Activated T-helper 17 cell treated with anti-CD3 and anti-CD28 coated beads, Interleukin-2, amount 50 U/mL, for 72 hours (primary cell): ENCODE measurements around the gene ANKS1A. TPM values are rescaled to one million over a fixed set of nuclear protein-coding genes. Genes with fewer than 3 reads are reported as not detected.

ENCODE experiments used
- ATAC-seq: fragments of 150-1000 bp; cut with Tn5 transposase; replicated peaks from 2 replicates; pipeline ENCODE4 v1.10.0; 2021; ENCODE audit warnings: mild to moderate bottlenecking, moderate library complexity
- H3K27ac Mint-ChIP-seq: one replicate; pipeline ENCODE4 v1.8.0; 2022; ENCODE audit warnings: mixed read lengths
- H3K27me3 Mint-ChIP-seq: one replicate; pipeline ENCODE4 v1.8.0; 2022; ENCODE audit warnings: mixed read lengths
- H3K36me3 Mint-ChIP-seq: one replicate; pipeline ENCODE4 v1.8.0; 2022; ENCODE audit warnings: low read depth, mild to moderate bottlenecking, mixed read lengths
- H3K4me1 Mint-ChIP-seq: one replicate; pipeline ENCODE4 v1.8.0; 2022; ENCODE audit warnings: mixed read lengths
- H3K4me3 Mint-ChIP-seq: one replicate; pipeline ENCODE4 v1.8.0; 2022; ENCODE audit warnings: mild to moderate bottlenecking, mixed read lengths
- H3K9me3 Mint-ChIP-seq: one replicate; pipeline ENCODE4 v1.8.0; 2022; ENCODE audit warnings: mixed read lengths
- total RNA-seq, 2 donors: library from RNA; stranded (reverse); gene quantifications; one replicate each; pipeline ENCODE4 v1.2.3, GENCODE V29; 2022

ANKS1A gene
- total RNA-seq, 2 donors from 2014 or later = 7.7 to 8.8 TPM

DNA sequence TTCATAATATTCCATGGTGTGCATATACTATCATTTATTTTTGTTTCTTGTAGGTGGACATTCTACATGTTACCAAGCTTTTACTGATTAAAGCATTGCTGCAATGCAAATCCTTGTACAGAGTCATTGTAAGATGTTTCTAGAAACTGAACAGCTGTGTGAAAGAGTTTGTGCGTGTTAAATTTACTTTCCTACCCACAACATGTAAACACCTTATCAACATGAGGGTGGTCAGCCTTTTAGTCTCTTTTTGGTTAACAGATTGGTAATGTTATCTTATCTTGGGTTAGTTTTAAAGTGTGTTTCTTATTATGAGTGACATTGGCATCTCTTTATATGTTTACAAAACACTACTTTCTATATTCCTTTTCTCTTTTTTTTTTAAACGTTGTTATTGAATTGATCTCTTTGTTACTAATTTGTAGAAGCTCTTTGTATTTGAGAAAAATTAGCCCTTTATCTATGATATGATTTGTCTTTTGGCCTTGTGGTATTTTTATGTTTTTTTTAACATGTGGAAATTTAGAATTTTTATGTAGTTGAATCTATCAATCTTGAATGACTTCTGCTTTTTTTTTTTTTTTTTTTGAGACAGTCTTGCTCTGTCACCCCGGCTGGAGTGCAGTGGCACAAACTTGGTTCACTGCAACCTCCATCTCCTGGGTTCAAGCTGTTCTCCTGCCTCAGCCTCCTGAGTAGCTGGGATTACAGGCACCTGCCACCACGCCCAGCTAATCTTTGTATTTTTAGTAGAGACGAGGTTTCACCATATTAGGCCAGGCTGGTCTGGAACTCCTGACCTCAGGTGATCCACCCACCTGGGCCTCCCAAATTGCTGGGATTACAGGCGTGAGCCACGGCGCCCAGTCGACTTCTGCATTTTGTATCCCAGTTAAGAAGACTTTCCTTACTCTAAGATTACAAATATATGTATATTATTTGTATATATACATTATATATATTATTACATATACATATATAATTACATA is 140.0 kb downstream of the ANKS1A start:
- no peaks in the 10 kb centered on the region for H3K9me3 Mint-ChIP-seq
- H3K27ac Mint-ChIP-seq = no peak overlapping the region
- H3K27me3 Mint-ChIP-seq = no peaks in the 10 kb centered on the region
- peaks cover 4% of the 10 kb centered on the region for H3K36me3 Mint-ChIP-seq
- H3K4me1 Mint-ChIP-seq = no peaks in the 10 kb centered on the region
- ATAC-seq = no peak
- no peak overlapping the region for H3K4me3 Mint-ChIP-seq

DNA sequence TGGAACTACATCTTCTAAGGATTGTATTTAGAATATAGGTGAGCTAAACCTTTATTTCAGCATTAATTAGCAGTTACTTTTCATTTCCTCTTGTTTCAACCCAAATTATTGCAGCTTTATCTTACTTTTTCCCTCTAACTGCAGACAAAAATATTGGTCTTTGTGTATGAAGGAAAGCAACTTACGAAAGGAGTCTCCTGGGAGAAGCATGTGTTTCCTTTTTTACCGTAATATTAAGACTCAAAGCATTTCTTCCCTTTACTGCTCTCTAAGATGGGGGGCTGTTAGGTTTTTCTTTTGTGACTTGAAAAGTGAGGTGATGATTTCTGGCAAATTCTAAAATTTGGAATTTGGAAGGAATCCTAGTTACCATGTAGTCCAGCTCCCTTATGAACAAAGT is 141.0 kb downstream of the ANKS1A start:
- Mint-ChIP-seq H3K9me3 (no peaks in the 10 kb centered on the region), H3K27me3 (no peaks in the 10 kb centered on the region), H3K4me1 (no peaks in the 10 kb centered on the region), H3K36me3 (peaks cover 4% of the 10 kb centered on the region), H3K4me3 (no peak overlapping the region), H3K27ac (no peak overlapping the region)
- no peak for ATAC-seq

DNA sequence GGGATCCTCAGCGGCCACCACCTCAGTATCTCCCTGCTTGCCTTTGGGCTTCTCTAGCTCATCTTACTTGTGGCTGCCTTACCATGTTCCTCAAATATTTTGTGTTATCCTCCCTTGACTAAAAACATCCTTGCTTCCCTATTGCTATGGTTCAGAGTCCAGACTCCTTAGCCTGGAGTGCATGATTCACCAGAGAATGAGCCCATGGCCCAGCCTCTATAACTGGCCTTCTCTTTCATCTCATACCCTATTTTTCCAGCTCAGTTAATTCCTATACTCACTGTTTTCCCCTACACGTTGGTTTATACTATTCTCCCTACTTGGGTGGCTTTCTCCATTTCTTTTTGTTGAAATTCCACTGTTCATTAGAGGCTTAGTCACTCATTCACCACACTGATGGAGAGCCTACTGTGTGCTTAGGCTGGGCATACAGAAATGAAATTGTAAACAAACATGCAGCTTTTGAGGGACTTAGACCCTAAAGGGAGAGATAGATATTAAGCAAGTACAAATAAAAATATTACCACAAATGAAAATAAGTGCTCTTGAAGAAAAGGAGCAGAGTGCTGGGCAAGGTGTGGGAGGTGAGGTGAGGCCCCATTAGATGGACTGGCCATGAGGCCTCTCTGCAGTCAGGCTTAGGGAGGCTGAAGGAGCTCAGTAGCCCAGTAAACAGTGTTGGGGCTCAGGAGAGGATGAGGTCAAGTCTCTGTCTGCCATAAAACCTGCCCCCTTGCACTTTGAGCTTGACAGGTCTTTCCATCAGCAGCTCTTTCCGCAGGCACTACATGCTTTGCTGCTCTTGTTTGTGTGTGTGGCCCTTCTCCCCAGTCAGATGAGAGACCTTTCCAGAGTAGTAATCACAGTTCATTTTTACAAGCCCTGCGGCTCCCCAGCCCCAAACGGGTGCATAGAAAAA is 142.8 kb downstream of the ANKS1A start:
- H3K4me3 Mint-ChIP-seq = no peak overlapping the region
- H3K27ac Mint-ChIP-seq = no peak overlapping the region
- H3K27me3 Mint-ChIP-seq = no peaks in the 10 kb centered on the region
- H3K36me3 Mint-ChIP-seq = peaks cover 4% of the 10 kb centered on the region
- no peaks in the 10 kb centered on the region for H3K4me1 Mint-ChIP-seq
- H3K9me3 Mint-ChIP-seq = no peaks in the 10 kb centered on the region
- no peak for ATAC-seq

DNA sequence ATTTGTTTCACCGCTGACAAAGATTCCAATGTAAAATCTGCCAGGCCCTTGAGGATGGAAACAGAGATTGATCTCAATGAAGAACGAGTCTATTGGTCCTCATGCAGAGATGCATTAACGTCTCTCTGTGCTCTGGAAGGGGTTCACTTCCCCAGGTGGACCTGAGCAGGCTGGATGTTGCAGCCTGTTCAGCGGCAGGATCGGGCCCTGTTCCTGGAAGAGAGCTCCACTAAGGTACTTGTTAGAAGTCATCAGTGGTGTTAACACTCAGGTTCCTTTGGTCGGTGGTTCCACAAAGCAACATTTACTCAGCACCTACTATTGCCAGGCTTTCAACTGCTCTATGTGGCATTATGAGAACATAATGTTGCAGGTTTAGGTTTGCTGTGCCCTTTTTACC is 144.6 kb downstream of the ANKS1A start:
- H3K27ac Mint-ChIP-seq = no peak overlapping the region

DNA sequence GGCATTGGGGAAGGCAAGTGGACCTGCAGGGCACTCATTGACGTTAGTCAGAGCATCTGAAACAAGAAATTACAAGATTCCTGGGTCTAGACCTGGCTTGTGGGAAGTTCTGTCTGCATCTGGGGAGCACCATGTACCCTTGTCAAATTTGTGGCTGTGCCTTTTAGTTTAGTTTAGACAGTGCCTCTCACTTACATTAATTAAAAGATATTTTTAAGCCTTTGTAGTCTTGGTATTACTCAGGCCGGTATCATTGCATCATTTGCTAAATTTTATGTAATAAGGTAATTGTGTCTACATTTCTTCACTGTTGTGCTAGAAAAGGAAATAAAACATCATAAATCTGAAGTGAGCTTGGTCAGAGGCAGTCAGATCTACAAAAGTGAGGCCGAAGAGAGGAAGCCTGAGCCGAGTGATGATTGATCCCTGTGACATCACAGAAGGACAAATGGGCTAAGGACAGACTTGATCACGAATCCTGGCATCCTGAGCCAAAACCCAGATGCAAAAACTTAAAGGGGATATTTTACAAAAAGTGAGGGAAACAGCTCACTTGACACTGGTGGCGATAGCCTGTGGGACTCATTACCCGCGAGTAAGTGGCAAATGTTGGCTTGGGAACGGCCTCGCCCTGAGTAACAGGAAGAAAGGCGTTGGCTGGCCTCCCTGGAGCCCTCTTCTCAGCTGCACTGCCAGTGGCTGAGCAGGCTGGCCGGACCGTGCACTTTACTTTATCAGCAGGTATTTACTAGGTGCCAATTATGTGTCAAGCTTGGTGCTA is 145.5 kb downstream of the ANKS1A start:
- Mint-ChIP-seq H3K9me3 (no peaks in the 10 kb centered on the region), H3K4me1 (no peaks in the 10 kb centered on the region), H3K36me3 (peaks cover 10% of the 10 kb centered on the region), H3K4me3 (no peak overlapping the region), H3K27me3 (no peaks in the 10 kb centered on the region), H3K27ac (no peak overlapping the region)
- ATAC-seq = no peak

More for the DNA sequence above, 144.6 kb downstream of the ANKS1A start:
- H3K9me3 Mint-ChIP-seq = no peaks in the 10 kb centered on the region
- H3K4me1 Mint-ChIP-seq = no peaks in the 10 kb centered on the region
- ATAC-seq = no peak
- peaks cover 10% of the 10 kb centered on the region for H3K36me3 Mint-ChIP-seq
- no peak overlapping the region for H3K4me3 Mint-ChIP-seq
- no peaks in the 10 kb centered on the region for H3K27me3 Mint-ChIP-seq

DNA sequence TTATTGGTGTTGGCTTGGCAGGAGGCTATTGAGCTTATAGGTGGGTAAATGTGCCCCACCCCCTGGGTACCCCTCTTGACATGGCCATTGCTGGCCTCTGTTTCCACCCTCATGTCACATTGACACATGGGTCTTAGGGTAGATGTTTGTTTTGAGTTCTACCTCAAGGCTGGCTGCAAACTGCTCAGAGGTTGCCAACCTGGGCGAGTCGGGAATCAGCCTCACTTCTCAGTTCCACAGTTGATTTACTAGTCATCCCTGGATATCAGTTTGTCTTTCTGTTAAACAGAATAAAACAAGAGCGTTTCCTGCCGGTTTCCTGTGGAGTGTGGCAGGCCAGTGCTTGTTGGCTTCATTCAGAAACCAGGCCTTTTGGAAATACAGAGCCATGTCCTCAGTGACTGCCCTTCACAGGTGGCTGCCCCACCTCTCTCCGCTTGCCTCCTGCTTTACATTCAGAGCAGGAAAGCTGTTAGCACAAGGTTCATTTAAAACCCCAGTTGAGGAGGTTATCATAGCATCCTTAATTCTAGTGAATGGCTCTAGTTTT is 146.5 kb downstream of the ANKS1A start:
- Mint-ChIP-seq H3K27ac (no peak overlapping the region), H3K27me3 (no peaks in the 10 kb centered on the region), H3K4me3 (no peak overlapping the region), H3K4me1 (no peaks in the 10 kb centered on the region), H3K9me3 (no peaks in the 10 kb centered on the region), H3K36me3 (peaks cover 8% of the 10 kb centered on the region)
- ATAC-seq = no peak

DNA sequence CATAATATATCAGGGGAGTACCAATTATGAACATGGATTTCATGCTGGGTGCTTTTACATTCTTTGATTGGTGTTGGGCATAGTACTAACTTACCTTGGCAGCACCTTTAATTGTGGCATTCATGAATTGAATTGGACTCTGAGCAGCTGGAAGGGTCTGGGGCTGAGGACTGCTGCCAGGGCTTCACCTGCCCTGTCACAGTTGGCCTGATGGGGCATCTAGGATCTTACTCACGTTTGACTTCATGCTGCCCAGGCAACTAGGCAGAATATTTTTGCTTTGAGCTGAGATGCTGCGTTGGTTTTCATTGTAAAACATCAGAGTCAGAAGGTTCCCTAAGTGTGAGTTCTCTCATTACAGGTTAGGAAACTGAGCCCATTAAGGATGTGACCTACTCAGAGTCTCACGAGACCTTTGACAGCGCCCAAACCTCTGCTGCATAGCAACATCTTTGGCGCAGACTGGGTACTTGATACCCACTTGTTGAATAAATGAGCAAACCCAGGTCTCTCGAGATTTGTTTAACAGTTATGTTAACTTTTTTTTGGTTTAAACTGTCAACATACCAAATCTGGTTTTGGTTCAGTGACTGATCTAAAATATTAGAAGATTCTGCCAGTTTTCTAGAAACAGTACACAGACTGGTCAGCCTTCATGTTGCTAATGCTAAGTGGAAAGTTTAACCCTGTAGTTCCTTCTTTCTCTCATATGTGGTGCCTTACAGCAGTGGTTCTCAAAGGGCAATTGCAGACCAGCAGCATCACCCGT is 147.2 kb downstream of the ANKS1A start:
- no peak for ATAC-seq
- H3K27me3 Mint-ChIP-seq = no peaks in the 10 kb centered on the region
- H3K36me3 Mint-ChIP-seq = peaks cover 5% of the 10 kb centered on the region
- H3K27ac Mint-ChIP-seq = no peak overlapping the region
- no peaks in the 10 kb centered on the region for H3K4me1 Mint-ChIP-seq
- H3K9me3 Mint-ChIP-seq = no peaks in the 10 kb centered on the region
- H3K4me3 Mint-ChIP-seq = no peak overlapping the region

DNA sequence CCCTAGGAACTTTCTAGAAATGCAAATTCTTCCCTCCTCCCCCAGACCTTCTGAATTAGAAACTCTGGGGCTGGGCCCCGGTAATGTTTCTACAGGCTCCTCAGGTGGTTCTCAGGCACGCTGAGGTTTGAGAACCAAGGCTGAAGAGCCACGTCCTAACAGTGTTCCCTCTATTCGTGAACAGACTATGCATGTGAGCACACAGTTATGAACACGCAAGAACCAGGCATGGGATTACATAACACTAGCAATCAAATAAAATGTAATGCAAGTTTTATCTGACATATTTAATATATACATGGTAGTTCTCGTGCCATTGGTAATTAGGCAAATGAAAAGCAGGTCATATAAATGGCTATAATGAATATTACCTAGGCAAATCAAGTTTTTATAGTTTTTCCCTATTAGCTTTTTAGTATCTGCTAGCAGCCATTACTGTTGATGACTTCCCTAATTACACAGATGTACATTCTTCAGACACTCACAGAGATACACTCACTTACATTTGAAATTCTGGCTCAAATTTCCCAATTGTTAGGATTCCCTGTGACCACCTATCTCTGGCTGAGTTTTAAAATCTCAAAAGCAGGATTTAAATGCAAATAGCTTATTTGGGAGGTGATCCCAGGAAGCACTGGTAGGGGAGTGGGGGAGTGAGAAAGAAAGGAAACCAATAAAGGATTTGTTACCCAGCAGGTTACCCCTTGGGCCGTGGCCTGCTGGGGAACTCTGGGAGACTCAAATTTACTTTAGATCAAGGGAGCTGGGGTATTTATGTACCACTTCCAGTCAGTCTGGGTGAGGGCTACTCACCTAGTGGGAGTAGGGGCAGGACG is 148.0 kb downstream of the ANKS1A start:
- no peak overlapping the region for H3K4me3 Mint-ChIP-seq
- no peaks in the 10 kb centered on the region for H3K9me3 Mint-ChIP-seq
- no peaks in the 10 kb centered on the region for H3K4me1 Mint-ChIP-seq
- H3K27me3 Mint-ChIP-seq = no peaks in the 10 kb centered on the region
- H3K36me3 Mint-ChIP-seq = peaks cover 5% of the 10 kb centered on the region
- H3K27ac Mint-ChIP-seq = peak overlapping the region; percentile 20
- ATAC-seq = no peak

DNA sequence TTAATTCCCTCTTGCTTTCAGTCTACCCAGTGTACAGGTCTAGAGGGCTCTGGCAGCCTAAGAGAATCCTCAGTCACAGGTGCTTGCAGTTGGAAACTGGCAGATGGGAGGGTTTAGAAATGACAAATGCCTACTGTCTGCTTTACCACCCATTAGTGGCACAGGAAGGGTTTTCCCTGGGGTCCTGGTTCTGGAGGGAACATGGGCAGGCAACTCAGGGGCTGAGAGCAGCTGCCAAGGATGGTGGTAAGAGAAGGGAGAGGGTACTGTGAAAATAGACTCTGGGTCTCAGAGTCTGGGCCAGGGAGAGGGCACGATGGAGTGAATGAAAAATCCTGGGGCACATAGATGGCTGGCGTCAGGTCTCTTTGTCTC is 148.6 kb downstream of the ANKS1A start:
- Mint-ChIP-seq H3K36me3 (peaks cover 5% of the 10 kb centered on the region), H3K9me3 (no peaks in the 10 kb centered on the region), H3K27ac (peak overlapping the region; percentile 20), H3K4me3 (no peak overlapping the region), H3K27me3 (no peaks in the 10 kb centered on the region), H3K4me1 (no peaks in the 10 kb centered on the region)
- no peak for ATAC-seq

DNA sequence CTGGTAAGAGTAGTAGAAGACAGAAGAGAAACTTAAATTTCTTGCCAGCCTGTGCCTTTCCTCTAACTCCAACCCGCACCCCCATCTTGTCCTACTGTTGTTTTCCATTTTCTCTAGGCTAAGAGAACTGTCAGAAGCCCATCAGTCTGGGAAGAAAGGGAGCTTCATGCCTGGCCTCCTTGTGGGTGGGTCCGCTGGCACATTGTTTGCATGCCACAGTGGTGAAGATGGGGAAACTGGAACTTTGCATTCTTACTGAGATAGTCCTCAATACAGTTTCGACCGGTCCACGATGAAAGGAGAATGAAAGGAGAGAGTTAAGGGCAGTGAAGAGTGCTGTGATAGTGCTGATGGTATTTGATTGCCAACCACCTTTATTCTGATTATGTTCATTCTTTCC is 149.0 kb downstream of the ANKS1A start:
- Mint-ChIP-seq H3K27ac (peak overlapping the region; percentile 20), H3K4me3 (no peak overlapping the region), H3K36me3 (peaks cover 5% of the 10 kb centered on the region), H3K4me1 (no peaks in the 10 kb centered on the region), H3K9me3 (no peaks in the 10 kb centered on the region), H3K27me3 (no peaks in the 10 kb centered on the region)
- ATAC-seq = no peak

DNA sequence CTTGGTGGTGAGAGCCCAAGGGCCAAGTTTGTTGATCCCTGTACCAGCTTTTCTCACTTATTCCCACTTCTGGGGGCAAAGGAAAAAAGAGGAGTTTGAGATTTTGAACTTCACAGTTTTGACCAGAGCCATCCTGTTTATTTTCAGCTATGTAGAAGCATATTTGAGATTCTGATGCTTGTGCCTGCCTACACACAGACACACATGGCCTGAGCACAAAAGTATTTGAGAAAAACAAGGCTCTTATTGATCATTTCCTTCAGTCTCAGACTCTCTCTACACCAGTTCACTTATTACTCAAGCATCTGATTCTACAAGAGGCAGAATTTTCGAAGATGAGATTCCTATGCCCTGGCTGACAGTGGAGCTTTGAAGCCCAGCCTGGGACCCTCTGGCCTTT is 151.3 kb downstream of the ANKS1A start:
- H3K36me3 Mint-ChIP-seq = peaks cover 5% of the 10 kb centered on the region
- no peaks in the 10 kb centered on the region for H3K4me1 Mint-ChIP-seq
- no peak overlapping the region for H3K27ac Mint-ChIP-seq
- H3K4me3 Mint-ChIP-seq = no peak overlapping the region
- no peaks in the 10 kb centered on the region for H3K27me3 Mint-ChIP-seq
- no peaks in the 10 kb centered on the region for H3K9me3 Mint-ChIP-seq
- no peak for ATAC-seq

DNA sequence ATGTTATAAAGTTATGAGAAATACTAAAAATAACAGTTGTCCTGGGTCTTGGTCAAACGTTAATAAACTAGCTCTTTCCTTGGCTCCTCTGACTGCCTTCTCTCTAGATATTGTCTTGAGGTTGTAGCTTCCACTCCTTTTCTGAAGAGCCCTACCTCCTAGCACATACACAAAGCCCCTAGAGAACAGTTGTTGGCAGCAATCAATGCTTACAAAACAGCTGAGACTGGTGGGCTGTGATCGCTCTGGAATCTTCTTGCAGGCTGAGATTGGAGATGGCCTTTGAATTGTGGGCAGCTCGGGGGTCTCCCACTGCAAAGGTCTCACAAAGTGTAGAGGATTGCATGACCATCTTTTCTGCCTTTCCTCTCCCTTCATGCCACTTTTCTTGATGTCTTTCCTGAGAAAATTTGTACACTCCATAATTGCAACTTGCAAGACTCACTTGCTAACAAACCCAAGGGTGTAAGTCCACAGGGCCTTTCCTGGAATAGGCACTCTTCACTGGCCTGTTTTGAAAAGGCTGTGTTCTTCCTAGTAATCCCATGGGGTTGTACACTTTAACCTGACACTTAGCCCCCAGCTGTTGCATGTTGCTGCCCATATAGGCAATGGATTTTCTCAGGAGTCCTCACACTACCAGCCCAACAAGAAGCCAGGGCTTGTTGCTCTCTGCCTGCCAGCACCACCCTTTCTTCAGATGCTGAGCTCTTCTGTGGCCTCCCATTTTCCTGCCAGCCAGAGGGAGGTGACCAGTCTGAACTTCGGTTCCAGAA is 152.2 kb downstream of the ANKS1A start:
- no peak for ATAC-seq
- no peaks in the 10 kb centered on the region for H3K27me3 Mint-ChIP-seq
- no peak overlapping the region for H3K4me3 Mint-ChIP-seq
- peaks cover 5% of the 10 kb centered on the region for H3K36me3 Mint-ChIP-seq
- no peaks in the 10 kb centered on the region for H3K9me3 Mint-ChIP-seq
- peaks cover 1% of the 10 kb centered on the region for H3K4me1 Mint-ChIP-seq
- peak overlapping the region; percentile 46 for H3K27ac Mint-ChIP-seq
